CD14-positive monocyte (primary cell): ENCODE measurements around the gene RCOR3. TPM values are rescaled to one million over a fixed set of nuclear protein-coding genes. Genes with fewer than 3 reads are reported as not detected.

ENCODE experiments used
- DNase-seq, 3 donors: peaks; one replicate each; pipeline ENCODE4 v3.0.0-alpha.2; 2011 to 2022
- H2AFZ ChIP-seq: 2 replicates; pipeline ENCODE4 v1.6.0; 2012; ENCODE audit warnings: mild to moderate bottlenecking, low read depth, low read length, inconsistent platforms; ENCODE audit not compliant: insufficient read depth, poor library complexity, severe bottlenecking
- H3K27ac ChIP-seq, 2 donors: 1 replicate in 1 of 2; 2 replicates in 1 of 2; pipeline ENCODE4 v1.5.1; 2012 to 2013; ENCODE audit warnings: low read length in 2 of 2, control low read depth in 1 of 2, inconsistent platforms in 1 of 2, low read depth in 1 of 2, mild to moderate bottlenecking in 1 of 2
- H3K27me3 ChIP-seq, 2 donors: one replicate each; pipeline versions ENCODE4 v1.6.0 to v1.6.1; 2011 to 2013; ENCODE audit warnings: low read length in 2 of 2; ENCODE audit not compliant: control insufficient read depth in 2 of 2, insufficient read depth in 2 of 2
- H3K36me3 ChIP-seq, 2 donors: replicated peaks in 1 of 2; 1 replicate in 1 of 2; 2 replicates in 1 of 2; pipeline versions ENCODE4 v1.5.1 to v1.6.1; 2012 to 2013; ENCODE audit warnings: low read length in 2 of 2, control low read depth in 1 of 2, inconsistent platforms in 1 of 2, mild to moderate bottlenecking in 1 of 2; ENCODE audit not compliant: insufficient read depth in 2 of 2, control insufficient read depth in 1 of 2
- H3K4me1 ChIP-seq, 2 donors: 1 replicate in 1 of 2; 2 replicates in 1 of 2; pipeline versions ENCODE4 v1.5.1 to v1.6.1; 2012 to 2013; ENCODE audit warnings: low read length in 2 of 2, control low read depth in 1 of 2, inconsistent platforms in 1 of 2, mild to moderate bottlenecking in 1 of 2, moderate library complexity in 1 of 2; ENCODE audit not compliant: insufficient read depth in 2 of 2, control insufficient read depth in 1 of 2
- H3K4me2 ChIP-seq: replicated peaks from 2 replicates; pipeline ENCODE3; 2012; ENCODE audit warnings: low read length, moderate library complexity, mild to moderate bottlenecking; ENCODE audit not compliant: poor library complexity, severe bottlenecking; ENCODE audit errors: extremely low read depth
- H3K4me3 ChIP-seq, 3 experiments: fragments of 200-600 bp in 1 of 3; sonication (generic) in 1 of 3; replicated peaks in 1 of 3; 1 replicate in 2 of 3; 2 replicates in 1 of 3; pipeline ENCODE4 v1.5.1; 2011 to 2013; ENCODE audit warnings: low read length in 3 of 3, mild to moderate bottlenecking in 3 of 3, control low read depth in 2 of 3, low read depth in 2 of 3, inconsistent platforms in 1 of 3, moderate library complexity in 1 of 3
- H3K79me2 ChIP-seq: 2 replicates; pipeline ENCODE4 v1.6.0; 2012; ENCODE audit warnings: mild to moderate bottlenecking, control low read depth, inconsistent platforms, low read length, moderate library complexity; ENCODE audit not compliant: insufficient read depth
- H3K9ac ChIP-seq: 2 replicates; pipeline ENCODE4 v1.6.0; 2017; ENCODE audit warnings: low read length, mild to moderate bottlenecking; ENCODE audit not compliant: insufficient read depth, poor library complexity, severe bottlenecking
- H3K9me3 ChIP-seq, 2 donors: replicated peaks in 1 of 2; 1 replicate in 1 of 2; 2 replicates in 1 of 2; pipeline versions ENCODE4 v1.5.1 to v1.6.1; 2012 to 2013; ENCODE audit warnings: low read length in 2 of 2, control low read depth in 1 of 2; ENCODE audit not compliant: control insufficient read depth in 1 of 2, insufficient read depth in 1 of 2
- H4K20me1 ChIP-seq: 2 replicates; pipeline ENCODE4 v1.6.0; 2012; ENCODE audit warnings: mild to moderate bottlenecking, low read length, control low read depth, moderate library complexity; ENCODE audit not compliant: insufficient read depth
- H3K27ac Mint-ChIP-seq, 7 donors: one replicate each; pipeline ENCODE4 v1.8.0; 2020; ENCODE audit warnings: mild to moderate bottlenecking in 7 of 7, mixed read lengths in 7 of 7, moderate library complexity in 6 of 7, inconsistent platforms in 2 of 7
- H3K27me3 Mint-ChIP-seq, 3 donors: one replicate each; pipeline ENCODE4 v1.8.0; 2021 to 2022; ENCODE audit warnings: low read depth in 3 of 3, mild to moderate bottlenecking in 3 of 3, mixed read lengths in 3 of 3, moderate library complexity in 3 of 3, inconsistent platforms in 1 of 3
- H3K36me3 Mint-ChIP-seq, 2 donors: one replicate each; pipeline ENCODE4 v1.8.0; 2020; ENCODE audit warnings: mixed read lengths in 2 of 2, inconsistent platforms in 1 of 2, mild to moderate bottlenecking in 1 of 2
- H3K4me1 Mint-ChIP-seq: one replicate; pipeline ENCODE4 v1.8.0; 2020; ENCODE audit warnings: mild to moderate bottlenecking, mixed read lengths
- H3K4me3 Mint-ChIP-seq, 2 donors: one replicate each; pipeline ENCODE4 v1.8.0; 2020; ENCODE audit warnings: mild to moderate bottlenecking in 2 of 2, mixed read lengths in 2 of 2, moderate library complexity in 1 of 2
- H3K9me3 Mint-ChIP-seq, 7 donors: one replicate each; pipeline ENCODE4 v1.8.0; 2020 to 2022; ENCODE audit warnings: mixed read lengths in 7 of 7, mild to moderate bottlenecking in 6 of 7, moderate library complexity in 6 of 7, inconsistent platforms in 2 of 7
- WGBS: methylation state at CpG from one replicate; pipeline ENCODE4 v1.1.5; 2013; ENCODE audit warnings: missing lambda C conversion rate; ENCODE audit not compliant: insufficient coverage; 5-methylcytosine and 5-hydroxymethylcytosine counted together
- intact Hi-C, 2 donors: fragments of 100-400 bp; cut with micrococcal nuclease; formaldehyde crosslinking; loops; one replicate each; pipeline versions ENCODE4 v1.15.0 to v1.15.1; 2023
- polyA plus RNA-seq, 3 donors: library from polyadenylated mRNA; depleted of rRNA in 1 of 3; unstranded in 2 of 3; stranded (reverse) in 1 of 3; fragments of 300-500 nt in 2 of 3; fragments of >200 nt in 1 of 3; fragmentation: Illumina TruSeq in 2 of 3; gene quantifications; 1 replicate in 2 of 3; 2 replicates in 1 of 3; pipeline ENCODE4 v1.2.3, GENCODE V29; 2012 to 2021
- TF ChIP-seq, protein P1 (sequence below): fragments of 200-600 bp; IDR thresholded peaks from one replicate; pipeline ENCODE4 v1.8.0; 2022; ENCODE audit warnings: antibody characterized with exemption, mild to moderate bottlenecking

RCOR3 gene
- polyA plus RNA-seq, 3 donors, result 14.5 to 46.5 (median 21.6) TPM

DNA sequence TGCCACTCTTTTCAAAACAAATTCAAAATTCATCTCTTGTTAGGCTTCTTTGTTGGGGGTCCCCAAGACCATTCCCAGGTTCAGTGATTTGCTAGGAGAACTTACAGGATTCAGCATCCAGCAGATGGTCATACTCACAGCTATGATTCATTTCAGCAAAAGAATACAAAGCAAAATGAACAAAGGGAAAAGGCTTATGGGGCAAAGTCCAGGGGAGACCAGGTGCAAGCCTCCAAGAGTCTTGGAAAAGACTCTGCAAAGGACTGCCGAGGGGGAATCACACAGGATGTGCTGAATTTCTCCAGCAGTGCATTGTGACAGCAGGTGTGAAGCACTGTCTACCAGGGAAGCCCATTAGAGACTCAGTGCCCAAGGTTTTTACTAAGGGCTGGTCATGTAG, 74.7 kb downstream of the RCOR3 start:
- TF ChIP-seq, protein P1, sequence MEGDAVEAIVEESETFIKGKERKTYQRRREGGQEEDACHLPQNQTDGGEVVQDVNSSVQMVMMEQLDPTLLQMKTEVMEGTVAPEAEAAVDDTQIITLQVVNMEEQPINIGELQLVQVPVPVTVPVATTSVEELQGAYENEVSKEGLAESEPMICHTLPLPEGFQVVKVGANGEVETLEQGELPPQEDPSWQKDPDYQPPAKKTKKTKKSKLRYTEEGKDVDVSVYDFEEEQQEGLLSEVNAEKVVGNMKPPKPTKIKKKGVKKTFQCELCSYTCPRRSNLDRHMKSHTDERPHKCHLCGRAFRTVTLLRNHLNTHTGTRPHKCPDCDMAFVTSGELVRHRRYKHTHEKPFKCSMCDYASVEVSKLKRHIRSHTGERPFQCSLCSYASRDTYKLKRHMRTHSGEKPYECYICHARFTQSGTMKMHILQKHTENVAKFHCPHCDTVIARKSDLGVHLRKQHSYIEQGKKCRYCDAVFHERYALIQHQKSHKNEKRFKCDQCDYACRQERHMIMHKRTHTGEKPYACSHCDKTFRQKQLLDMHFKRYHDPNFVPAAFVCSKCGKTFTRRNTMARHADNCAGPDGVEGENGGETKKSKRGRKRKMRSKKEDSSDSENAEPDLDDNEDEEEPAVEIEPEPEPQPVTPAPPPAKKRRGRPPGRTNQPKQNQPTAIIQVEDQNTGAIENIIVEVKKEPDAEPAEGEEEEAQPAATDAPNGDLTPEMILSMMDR, result no peak
- no peaks in the 10 kb centered on the region for H3K9me3 ChIP-seq
- DNase-seq, result no peak
- Mint-ChIP-seq H3K4me3 (no peak overlapping the region), H3K27me3 (peaks cover 0 to 2% (median 1%) of the 10 kb centered on the region in 3 donors), H3K27ac (no peak overlapping the region), H3K36me3 (peaks cover 0 to under 1% of the 10 kb centered on the region in 2 donors), H3K9me3 (no peaks in the 10 kb centered on the region), H3K4me1 (peaks cover 21% of the 10 kb centered on the region)
- no peaks in the 10 kb centered on the region for H3K36me3 ChIP-seq
- no peak overlapping the region for H3K4me3 ChIP-seq
- no peaks in the 10 kb centered on the region for H3K4me1 ChIP-seq
- H3K79me2 ChIP-seq, result no peaks in the 10 kb centered on the region
- no peak overlapping the region for H2AFZ ChIP-seq
- no peak overlapping the region for H3K27ac ChIP-seq
- H3K27me3 ChIP-seq, result no peaks in the 10 kb centered on the region
- no peak overlapping the region for H3K4me2 ChIP-seq
- H3K9ac ChIP-seq, result no peak overlapping the region
- no peaks in the 10 kb centered on the region for H4K20me1 ChIP-seq
- WGBS, result 100% methylated on average over 1 of the region's 1 CpG
- intact Hi-C loops, result loop anchor here in 1 of 2 donors (5.0 kb wide), 1 partner anchor 143 kb away; no protein-coding TSS in a partner anchor

DNA sequence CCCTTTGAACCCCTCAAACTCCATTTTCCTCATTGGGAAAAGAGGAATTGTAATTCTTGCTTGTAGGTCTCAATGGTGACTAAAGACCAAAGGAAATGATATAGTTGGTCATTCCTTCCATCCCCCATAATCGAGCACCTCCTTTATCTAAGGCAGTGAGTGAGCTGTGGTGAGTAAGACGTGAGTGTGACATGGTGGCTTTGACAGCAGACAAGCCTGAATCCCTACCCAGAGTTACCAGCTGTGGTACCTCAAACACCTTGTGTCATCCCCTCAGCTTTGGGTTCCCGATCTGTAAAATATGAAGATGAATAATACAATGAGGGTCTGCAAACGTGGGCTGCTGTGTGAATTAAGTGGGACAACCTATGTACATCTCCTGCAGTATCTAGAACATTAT, 75.8 kb downstream of the RCOR3 start:
- Histone ChIP-seq H3K9ac (no peak overlapping the region), H3K4me1 (no peaks in the 10 kb centered on the region), H3K27ac (no peak overlapping the region), H3K9me3 (no peaks in the 10 kb centered on the region), H3K4me3 (no peak overlapping the region), H3K36me3 (no peaks in the 10 kb centered on the region), H3K79me2 (no peaks in the 10 kb centered on the region), H3K27me3 (no peaks in the 10 kb centered on the region), H4K20me1 (no peaks in the 10 kb centered on the region), H2AFZ (no peak overlapping the region), H3K4me2 (no peak overlapping the region)
- TF ChIP-seq, protein P1, result no peak
- H3K36me3 Mint-ChIP-seq, result no peaks in the 10 kb centered on the region
- intact Hi-C loops, result loop anchor here in 1 of 2 donors (5.0 kb wide), 1 partner anchor 142 kb away; no protein-coding TSS in a partner anchor
- WGBS, result no CpG with 5 or more reads among the region's 4 CpGs
- H3K9me3 Mint-ChIP-seq, result no peaks in the 10 kb centered on the region
- DNase-seq, result no peak
- H3K27me3 Mint-ChIP-seq, result peaks cover 0 to 2% (median 0%) of the 10 kb centered on the region in 3 donors
- peak overlapping the region in 1 of 7 donors; percentile 23 for H3K27ac Mint-ChIP-seq
- H3K4me3 Mint-ChIP-seq, result no peak overlapping the region
- H3K4me1 Mint-ChIP-seq, result peaks cover 18% of the 10 kb centered on the region
